Left lobe of liver (tissue), 2 donors: ENCODE data around the gene ACTG2. TPM values are rescaled to one million over a fixed set of nuclear protein-coding genes. Genes with fewer than 3 reads are reported as not detected.

ENCODE experiments used
- ATAC-seq: fragments of 200-7000 bp; cut with Tn5 transposase; one replicate; pipeline ENCODE4 v1.9.1; 2020; ENCODE audit warnings: mild to moderate bottlenecking, moderate library complexity
- DNase-seq: peaks from one replicate; pipeline ENCODE4 v3.0.0-alpha.2; 2020; ENCODE audit warnings: low spot score
- total RNA-seq: library from RNA; stranded (reverse); gene quantifications from one replicate; pipeline ENCODE4 v1.2.1, GENCODE V29; 2021
- donor health status: DM: no; HTN: no; CAD: no; lungs with moderate emphysema.
- donor health status: DM: no; HTN: yes; CAD: no.

Gene ACTG2
- total RNA-seq, 1 donor from 2014 or later: 2.8 TPM

DNA sequence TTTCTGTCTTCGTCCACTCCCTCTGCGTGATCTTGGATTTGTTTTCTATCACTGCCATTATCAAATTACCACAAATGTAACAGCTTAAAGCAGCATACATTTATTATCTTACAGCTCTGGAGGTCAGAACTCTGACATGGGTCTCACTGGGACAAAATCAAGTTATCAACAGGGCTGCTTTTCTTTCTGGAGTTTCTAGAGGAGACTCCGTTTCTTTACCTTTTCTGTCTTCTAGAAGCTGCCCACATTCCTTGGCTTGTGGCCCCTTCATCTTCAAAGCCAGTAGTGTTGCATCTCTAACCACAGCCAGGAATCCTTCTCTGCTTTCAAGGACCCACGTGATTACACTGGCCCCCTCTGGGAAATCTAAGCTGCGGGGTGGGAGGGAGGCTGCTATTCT lies 70.0 kb downstream of the ACTG2 start:
- DNase-seq (no peak), ATAC-seq (no peak)

- DNase-seq: no peak
- ATAC-seq: no peak
These were observed 70.7 kb downstream of the ACTG2 start for GRCh38 chr2:73963385-73964120.

DNA sequence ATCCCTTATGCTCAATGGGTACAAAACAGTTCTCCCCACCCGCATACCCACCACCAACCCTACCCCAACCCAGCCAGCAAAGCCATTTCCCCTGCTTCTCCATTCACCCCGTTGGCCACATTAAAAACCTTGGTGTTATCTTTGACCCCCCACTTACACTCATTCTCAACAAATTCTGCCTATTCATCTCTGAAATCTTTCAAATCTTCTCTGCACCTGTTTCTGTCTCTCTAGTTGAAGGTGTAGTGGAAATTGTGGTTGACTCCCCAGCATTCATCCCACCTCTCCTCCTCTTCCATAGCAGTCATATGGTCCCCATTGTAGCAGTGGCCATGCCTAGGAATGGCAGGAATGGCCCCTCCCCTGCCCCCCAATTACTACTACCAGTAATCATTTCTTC lies 71.4 kb downstream of the ACTG2 start:
- ATAC-seq (no peak), DNase-seq (no peak)

GRCh38 chr2:73965053-73965452 lies 72.2 kb downstream of the ACTG2 start:
- no peak for ATAC-seq
- DNase-seq: no peak

GRCh38 chr2:73968357-73968937 lies 75.6 kb downstream of the ACTG2 start:
- ATAC-seq (no peak), DNase-seq (no peak)

DNA sequence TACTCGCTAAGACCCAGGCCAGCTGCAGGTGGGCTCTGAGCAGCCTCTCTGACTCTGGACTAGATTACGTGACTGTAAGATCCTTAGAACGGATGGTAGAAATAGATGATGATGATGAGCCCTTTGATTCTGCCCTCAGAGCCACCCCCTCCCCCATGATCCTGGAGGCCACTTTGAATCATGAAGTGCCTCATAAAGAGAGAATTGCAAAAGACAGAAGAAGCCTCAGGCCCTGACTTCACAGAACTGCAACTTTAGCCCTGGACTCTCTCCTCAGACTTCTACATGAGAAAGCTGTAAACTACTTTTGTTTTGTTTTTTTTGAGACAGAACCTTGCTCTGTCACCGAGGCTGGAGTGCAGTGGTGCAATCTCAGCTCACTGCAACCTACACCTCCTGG lies 76.5 kb downstream of the ACTG2 start:
- no peak for DNase-seq
- ATAC-seq: no peak

Other genes starting within 250 kb of the ACTG2 start
- 8.6 TPM for gene TPRKB, start 155.7 kb upstream of the ACTG2 start, total RNA-seq
- gene DUSP11, start 112.9 kb upstream of the ACTG2 start, total RNA-seq: 6.5 TPM
- gene C2orf78, start 108.8 kb upstream of the ACTG2 start, total RNA-seq: not detected
- gene STAMBP, start 64.0 kb upstream of the ACTG2 start, total RNA-seq: 13.3 TPM
- 14.7 TPM for gene DGUOK, start 33.9 kb downstream of the ACTG2 start, total RNA-seq
- gene TET3, start 91.9 kb downstream of the ACTG2 start, total RNA-seq: 7.3 TPM